Ectodermal cell (in vitro differentiated cells): ENCODE results near the gene AOC1.

Experiments used
- H3K27ac ChIP-seq: 2 replicates; pipeline ENCODE4 v1.7.0; 2013; ENCODE audit warnings: mild to moderate bottlenecking, low read depth, low read length; ENCODE audit not compliant: insufficient read depth, poor library complexity, severe bottlenecking
- H3K27me3 ChIP-seq: 2 replicates; pipeline ENCODE4 v1.7.0; 2013; ENCODE audit warnings: mild to moderate bottlenecking, low read length; ENCODE audit not compliant: insufficient read depth, control insufficient read depth, poor library complexity, severe bottlenecking
- H3K36me3 ChIP-seq: one replicate; pipeline ENCODE4 v1.7.0; 2013; ENCODE audit warnings: low read length; ENCODE audit not compliant: control insufficient read depth, insufficient read depth
- H3K4me1 ChIP-seq: one replicate; pipeline ENCODE4 v1.7.0; 2013; ENCODE audit warnings: low read length; ENCODE audit not compliant: control insufficient read depth, insufficient read depth
- H3K4me3 ChIP-seq: 2 replicates; pipeline ENCODE4 v1.7.0; 2013; ENCODE audit warnings: low read depth, low read length, control low read depth; ENCODE audit not compliant: insufficient read depth
- H3K9me3 ChIP-seq: 2 replicates; pipeline ENCODE4 v1.7.0; 2013; ENCODE audit warnings: mild to moderate bottlenecking, low read length, moderate library complexity; ENCODE audit not compliant: control insufficient read depth
- WGBS, 2 experiments: methylation state at CpG; one replicate each; pipeline ENCODE4 v1.1.7; 2013; ENCODE audit warnings: missing lambda C conversion rate in 2 of 2; 5-methylcytosine and 5-hydroxymethylcytosine counted together

Gene AOC1

GRCh38 chr7:150820148-150820547, 32.2 kb upstream of the AOC1 start:
- no peak overlapping the region for H3K4me3 ChIP-seq
- WGBS, 2 experiments, result 64 to 73% methylated on average over 5 of the region's 5 CpGs
- H3K9me3 ChIP-seq, result no peaks in the 10 kb centered on the region
- H3K27ac ChIP-seq, result no peak overlapping the region
- no peaks in the 10 kb centered on the region for H3K36me3 ChIP-seq
- no peaks in the 10 kb centered on the region for H3K27me3 ChIP-seq
- H3K4me1 ChIP-seq, result no peaks in the 10 kb centered on the region

- no peaks in the 10 kb centered on the region for H3K27me3 ChIP-seq
- 89% methylated on average over 6 to 7 of the region's 7 CpGs for WGBS, 2 experiments
- H3K36me3 ChIP-seq, result no peaks in the 10 kb centered on the region
- no peaks in the 10 kb centered on the region for H3K4me1 ChIP-seq
- H3K9me3 ChIP-seq, result no peaks in the 10 kb centered on the region
- no peak overlapping the region for H3K27ac ChIP-seq
- no peak overlapping the region for H3K4me3 ChIP-seq
Measured at GRCh38 chr7:150820578-150821198, 31.6 kb upstream of the AOC1 start.

- Histone ChIP-seq H3K4me1 (no peaks in the 10 kb centered on the region), H3K27me3 (no peaks in the 10 kb centered on the region), H3K9me3 (no peaks in the 10 kb centered on the region), H3K4me3 (no peak overlapping the region), H3K36me3 (no peaks in the 10 kb centered on the region), H3K27ac (no peak overlapping the region)
- WGBS, 2 experiments, result 96 to 98% methylated on average over 8 of the region's 8 CpGs
Measured at GRCh38 chr7:150823043-150823442, 29.3 kb upstream of the AOC1 start.

- 94% methylated on average over 10 of the region's 10 CpGs for WGBS, 2 experiments
- Histone ChIP-seq H3K27ac (no peak overlapping the region), H3K27me3 (no peaks in the 10 kb centered on the region), H3K4me1 (no peaks in the 10 kb centered on the region), H3K9me3 (no peaks in the 10 kb centered on the region), H3K36me3 (no peaks in the 10 kb centered on the region), H3K4me3 (no peak overlapping the region)
Measured at GRCh38 chr7:150823484-150824126, 28.7 kb upstream of the AOC1 start.

GRCh38 chr7:150824379-150825177, 27.7 kb upstream of the AOC1 start:
- Histone ChIP-seq H3K27ac (no peak overlapping the region), H3K27me3 (no peaks in the 10 kb centered on the region), H3K9me3 (no peaks in the 10 kb centered on the region), H3K4me3 (no peak overlapping the region), H3K4me1 (no peaks in the 10 kb centered on the region), H3K36me3 (no peaks in the 10 kb centered on the region)
- WGBS, 2 experiments, result 94 to 96% methylated on average over 20 of the region's 20 CpGs

GRCh38 chr7:150826061-150826849, 26.1 kb upstream of the AOC1 start:
- Histone ChIP-seq H3K4me3 (no peak overlapping the region), H3K27me3 (no peaks in the 10 kb centered on the region), H3K36me3 (no peaks in the 10 kb centered on the region), H3K27ac (no peak overlapping the region), H3K9me3 (no peaks in the 10 kb centered on the region), H3K4me1 (no peaks in the 10 kb centered on the region)
- 90 to 92% methylated on average over 6 of the region's 6 CpGs for WGBS, 2 experiments

- no peak overlapping the region for H3K4me3 ChIP-seq
- WGBS, 2 experiments, result 89 to 97% methylated on average over 2 of the region's 2 CpGs
- no peaks in the 10 kb centered on the region for H3K36me3 ChIP-seq
- no peak overlapping the region for H3K27ac ChIP-seq
- no peaks in the 10 kb centered on the region for H3K9me3 ChIP-seq
- H3K27me3 ChIP-seq, result no peaks in the 10 kb centered on the region
- H3K4me1 ChIP-seq, result peaks cover 4% of the 10 kb centered on the region
Measured at GRCh38 chr7:150828384-150828783, 23.9 kb upstream of the AOC1 start.

- H3K4me1 ChIP-seq, result peaks cover 4% of the 10 kb centered on the region
- WGBS, 2 experiments, result 60 to 71% methylated on average over 1 of the region's 1 CpG
- H3K27ac ChIP-seq, result no peak overlapping the region
- H3K4me3 ChIP-seq, result no peak overlapping the region
- no peaks in the 10 kb centered on the region for H3K9me3 ChIP-seq
- H3K27me3 ChIP-seq, result no peaks in the 10 kb centered on the region
- H3K36me3 ChIP-seq, result no peaks in the 10 kb centered on the region
Measured at GRCh38 chr7:150829426-150829825, 22.9 kb upstream of the AOC1 start.

- Histone ChIP-seq H3K9me3 (no peaks in the 10 kb centered on the region), H3K27ac (peak overlapping the region; percentile 60), H3K4me3 (no peak overlapping the region), H3K4me1 (peaks cover 4% of the 10 kb centered on the region), H3K36me3 (no peaks in the 10 kb centered on the region), H3K27me3 (no peaks in the 10 kb centered on the region)
- WGBS, 2 experiments, result 24 to 35% methylated on average over 1 of the region's 1 CpG
Measured at GRCh38 chr7:150830937-150831336, 21.4 kb upstream of the AOC1 start.

- Histone ChIP-seq H3K27me3 (no peaks in the 10 kb centered on the region), H3K36me3 (no peaks in the 10 kb centered on the region), H3K4me3 (no peak overlapping the region), H3K9me3 (no peaks in the 10 kb centered on the region), H3K27ac (no peak overlapping the region), H3K4me1 (peaks cover 4% of the 10 kb centered on the region)
- WGBS, 2 experiments, result 84 to 90% methylated on average over 1 of the region's 1 CpG
Measured at GRCh38 chr7:150831851-150832250, 20.5 kb upstream of the AOC1 start.
